ENCODE measurements around the gene PDZD7. TPM values are rescaled to one million over a fixed set of nuclear protein-coding genes. Genes with fewer than 3 reads are reported as not detected.

PDZD7 gene
- total and polyA plus RNA-seq, 5 donors, result 0.33 to 0.94 (median 0.76) TPM

DNA sequence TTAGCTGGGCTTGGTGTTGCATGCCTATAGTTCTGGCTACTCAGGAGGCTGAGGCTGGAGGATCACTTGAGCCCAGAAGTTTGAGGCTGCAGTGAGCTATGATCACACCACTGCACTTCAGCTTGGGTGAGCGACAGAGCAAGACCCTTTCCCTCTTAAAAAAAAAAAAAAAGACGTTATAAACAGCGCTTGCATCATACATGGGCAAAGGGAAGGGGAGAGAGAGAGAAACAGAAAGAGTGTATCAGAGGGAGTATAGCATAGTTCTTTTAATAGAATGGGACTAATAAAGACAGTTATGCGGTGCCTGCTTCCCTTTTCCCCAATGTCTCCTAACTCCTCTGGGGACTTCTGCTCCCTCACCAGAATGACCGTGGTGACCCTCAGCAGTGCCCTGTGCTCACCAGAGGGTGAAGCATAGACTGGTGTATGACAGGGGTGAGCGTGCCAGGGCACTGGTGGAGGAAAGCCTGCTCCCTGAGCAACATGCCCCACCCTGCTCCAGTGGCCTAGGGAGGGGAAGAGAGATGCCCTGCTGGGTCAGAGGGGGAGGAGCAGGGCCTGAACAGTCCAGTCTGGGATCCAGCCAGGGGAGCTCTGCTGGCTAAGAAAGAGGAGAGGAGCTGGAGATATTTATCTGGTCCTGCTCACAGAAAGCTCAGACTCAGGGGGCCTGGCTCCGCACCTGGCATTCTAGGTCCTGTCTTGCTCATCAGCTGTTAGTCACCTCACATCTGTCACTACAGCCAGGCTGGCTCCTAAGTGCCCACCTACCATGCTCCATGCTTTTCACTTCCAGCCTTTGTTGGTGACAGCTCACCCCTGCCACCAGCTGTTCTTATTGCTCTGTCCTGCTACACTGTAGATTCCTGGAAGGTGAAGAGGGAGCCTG is 2.2 kb downstream of the PDZD7 start:
- peaks cover 2% of the 10 kb centered on the region for H3K4me1 ChIP-seq (ENCODE audit: control insufficient read depth, insufficient read depth, low read length)
- no peak for ATAC-seq
- no peaks in the 10 kb centered on the region for H3K9me3 ChIP-seq (ENCODE audit: control insufficient read depth, low read length)
- intact Hi-C loops (cut with DNase I), result no loop called here
- H3K27ac ChIP-seq (ENCODE audit: low read length), result no peak overlapping the region
- no peaks in the 10 kb centered on the region for H3K27me3 ChIP-seq (ENCODE audit: control insufficient read depth, insufficient read depth)
- H3K4me3 ChIP-seq (ENCODE audit: low read length), result no peak overlapping the region
- DNase-seq, result no peak
- WGBS, result 70% methylated on average over 7 of the region's 7 CpGs

DNA sequence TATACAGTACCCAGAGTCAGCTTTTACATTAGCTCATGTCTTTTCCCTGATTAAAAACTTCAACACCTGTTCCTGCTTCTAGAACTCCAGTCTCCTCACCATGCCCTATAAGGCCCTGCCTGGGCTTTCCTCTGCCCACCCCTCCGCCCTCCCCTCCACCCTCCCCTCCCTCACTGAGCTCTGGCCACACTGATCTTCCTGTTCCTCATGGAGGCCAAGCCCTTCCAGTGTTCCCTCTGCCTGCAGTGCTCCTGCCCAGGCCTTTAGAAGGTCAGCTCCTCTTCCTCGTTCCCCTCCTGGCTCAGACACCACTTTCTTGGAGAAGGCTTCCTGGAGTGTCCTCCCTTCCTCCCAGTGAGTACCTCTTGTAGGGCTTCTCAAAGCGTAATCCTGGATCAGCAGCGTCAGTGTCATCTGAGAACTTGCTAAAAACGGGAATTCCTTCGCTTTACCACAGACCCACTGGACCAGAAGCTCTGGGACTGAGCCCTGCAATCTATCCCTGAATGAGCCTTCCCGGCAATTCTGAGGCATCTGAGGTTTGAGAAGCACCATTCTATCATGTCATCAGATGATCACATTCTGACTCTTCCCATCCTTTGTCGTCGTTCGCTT is 3.7 kb downstream of the PDZD7 start:
- 72% methylated on average over 10 of the region's 10 CpGs for whole genome bisulfite sequencing
- no peaks in the 10 kb centered on the region for H3K9me3 ChIP-seq (ENCODE audit: control insufficient read depth, low read length)
- no peak overlapping the region for H3K27ac ChIP-seq (ENCODE audit: low read length)
- no peak for ATAC-seq
- no peak overlapping the region for H3K4me3 ChIP-seq (ENCODE audit: low read length)
- H3K4me1 ChIP-seq (ENCODE audit: control insufficient read depth, insufficient read depth, low read length), result no peaks in the 10 kb centered on the region
- H3K27me3 ChIP-seq (ENCODE audit: control insufficient read depth, insufficient read depth), result no peaks in the 10 kb centered on the region
- no peak for DNase-seq
- intact Hi-C loops (cut with DNase I), result no loop called here

DNA sequence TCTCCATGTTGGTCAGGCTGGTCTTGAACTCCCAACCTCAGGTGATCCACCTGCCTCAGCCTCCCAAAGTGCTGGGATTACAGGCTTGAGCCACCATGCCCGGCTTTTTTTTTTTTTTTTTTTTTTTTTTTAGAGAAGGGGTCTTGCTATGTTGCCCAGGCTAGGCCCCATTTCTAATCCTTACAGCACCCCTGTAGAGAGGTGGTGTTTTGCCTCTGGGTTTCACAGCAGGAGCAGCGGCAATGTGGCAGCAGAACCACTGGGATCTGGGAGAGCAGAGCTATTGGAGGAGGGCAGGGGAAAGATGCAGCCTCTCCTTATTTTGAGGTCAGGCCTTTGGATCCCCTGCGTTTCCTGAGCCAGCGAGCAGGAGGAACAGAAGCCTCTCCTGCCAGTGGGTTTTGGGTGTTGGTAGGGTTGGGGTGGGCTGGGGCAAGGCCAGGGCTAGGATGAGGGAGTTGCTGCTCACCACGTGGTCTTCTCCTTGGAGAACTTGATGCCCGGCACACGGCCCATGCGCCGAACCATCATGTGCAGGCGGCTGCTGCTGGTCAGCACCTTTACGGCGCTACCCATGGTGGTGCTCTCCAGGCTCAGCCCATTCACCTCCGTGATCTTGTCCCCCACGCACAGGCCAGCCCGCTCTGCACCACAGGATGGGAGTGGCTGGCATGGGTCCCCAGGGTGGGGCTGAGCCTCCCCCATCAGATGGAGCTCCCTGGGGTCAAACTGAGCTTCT is 7.8 kb downstream of the PDZD7 start:
- no peaks in the 10 kb centered on the region for H3K27me3 ChIP-seq (ENCODE audit: control insufficient read depth, insufficient read depth)
- no peaks in the 10 kb centered on the region for H3K9me3 ChIP-seq (ENCODE audit: control insufficient read depth, low read length)
- intact Hi-C loops (cut with DNase I), result no loop called here
- ATAC-seq (no peak), DNase-seq (no peak)
- 92% methylated on average over 15 of the region's 15 CpGs for WGBS
- no peaks in the 10 kb centered on the region for H3K4me1 ChIP-seq (ENCODE audit: control insufficient read depth, insufficient read depth, low read length)
- H3K4me3 ChIP-seq (ENCODE audit: low read length), result no peak overlapping the region
- H3K27ac ChIP-seq (ENCODE audit: low read length), result no peak overlapping the region

DNA sequence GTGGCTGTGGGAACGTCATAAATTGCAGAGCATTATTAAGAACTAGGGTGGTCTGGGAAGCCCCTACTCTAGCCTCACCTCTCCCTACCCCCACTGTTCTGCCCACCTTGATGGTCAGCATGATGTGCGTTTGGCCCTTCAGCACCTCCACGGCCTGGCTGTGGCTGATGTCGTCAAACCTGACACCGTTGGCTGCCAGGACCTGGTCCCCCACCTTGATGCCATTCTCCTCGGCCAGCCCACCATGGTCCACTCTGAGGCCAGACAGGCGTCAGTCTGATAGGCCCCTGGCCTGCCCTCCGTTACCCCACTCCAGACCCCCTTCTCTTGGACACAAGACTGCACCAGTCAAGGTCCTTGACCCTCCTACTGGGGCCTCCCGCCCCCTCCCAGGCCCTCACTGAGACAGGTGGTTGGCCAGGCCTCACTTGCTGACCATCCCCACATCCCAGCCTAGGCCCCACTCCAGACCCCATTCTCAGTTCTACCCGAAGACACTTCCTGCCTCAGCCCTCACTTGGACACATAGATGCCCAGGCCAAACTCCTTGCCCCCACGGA is 9.2 kb downstream of the PDZD7 start:
- intact Hi-C loops (cut with DNase I), result no loop called here
- Histone ChIP-seq H3K4me1 (ENCODE audit: control insufficient read depth, insufficient read depth, low read length) (no peaks in the 10 kb centered on the region), H3K4me3 (ENCODE audit: low read length) (no peak overlapping the region), H3K27ac (ENCODE audit: low read length) (no peak overlapping the region), H3K9me3 (ENCODE audit: control insufficient read depth, low read length) (no peaks in the 10 kb centered on the region), H3K27me3 (ENCODE audit: control insufficient read depth, insufficient read depth) (no peaks in the 10 kb centered on the region)
- ATAC-seq (no peak), DNase-seq (no peak)
- 88% methylated on average over 11 of the region's 11 CpGs for WGBS

DNA sequence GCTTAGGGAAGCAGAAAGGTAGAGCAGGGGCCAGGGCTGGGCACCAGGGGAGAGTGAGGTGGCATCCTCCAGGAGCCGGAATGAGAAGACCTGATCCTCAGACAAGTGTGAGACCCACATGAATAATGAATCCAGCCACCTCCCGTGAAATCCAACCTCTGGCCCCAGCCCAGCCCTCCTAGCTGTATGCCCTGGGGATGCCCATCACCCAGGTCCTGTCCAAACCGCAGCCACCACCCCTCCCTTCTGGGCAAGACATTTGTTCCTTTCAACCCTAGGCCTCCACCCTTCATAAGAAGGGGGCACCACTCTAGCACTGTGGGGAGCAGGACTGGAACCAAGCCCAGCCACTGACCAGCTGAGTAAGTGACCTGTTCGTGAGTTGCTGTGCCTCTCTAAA is 9.7 kb downstream of the PDZD7 start:
- H3K4me3 ChIP-seq (ENCODE audit: low read length), result no peak overlapping the region
- no peaks in the 10 kb centered on the region for H3K4me1 ChIP-seq (ENCODE audit: control insufficient read depth, insufficient read depth, low read length)
- intact Hi-C loops (cut with DNase I), result no loop called here
- 82% methylated on average over 4 of the region's 4 CpGs for WGBS
- DNase-seq, result no peak
- no peak for ATAC-seq
- no peaks in the 10 kb centered on the region for H3K9me3 ChIP-seq (ENCODE audit: control insufficient read depth, low read length)
- H3K27ac ChIP-seq (ENCODE audit: low read length), result no peak overlapping the region
- no peaks in the 10 kb centered on the region for H3K27me3 ChIP-seq (ENCODE audit: control insufficient read depth, insufficient read depth)

DNA sequence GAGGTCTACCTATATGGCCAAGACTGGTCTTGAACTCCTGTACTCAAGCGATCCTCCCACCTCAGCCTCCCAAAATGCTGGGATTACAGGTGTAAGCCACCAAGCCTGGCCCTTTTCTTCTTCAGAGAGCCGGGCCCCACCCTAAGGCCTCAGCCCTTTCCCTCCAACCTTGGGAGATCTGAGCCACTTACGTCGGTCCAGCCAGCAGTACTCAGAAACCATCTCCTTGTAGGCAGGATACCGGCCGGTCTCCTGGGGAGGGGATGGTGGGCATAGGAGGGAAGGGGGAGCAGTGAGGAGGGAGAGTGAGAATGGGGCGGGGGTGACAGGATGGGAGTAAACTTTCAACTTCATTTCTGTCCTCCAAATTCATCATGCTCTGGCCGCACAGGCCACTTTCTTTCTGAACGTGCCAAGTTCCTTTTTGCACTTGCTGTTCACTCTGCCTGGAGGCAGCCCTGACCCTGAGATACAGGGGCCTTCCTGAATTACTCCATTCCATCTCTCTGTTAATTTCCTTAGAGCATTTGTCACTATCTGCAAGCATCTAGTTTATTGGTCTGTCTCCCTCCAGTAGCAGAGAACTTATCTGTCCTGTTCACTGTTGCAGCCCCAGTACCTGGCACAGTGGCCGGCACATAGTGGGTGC is 10.4 kb downstream of the PDZD7 start:
- no peak overlapping the region for H3K27ac ChIP-seq (ENCODE audit: low read length)
- no peaks in the 10 kb centered on the region for H3K27me3 ChIP-seq (ENCODE audit: control insufficient read depth, insufficient read depth)
- no peak overlapping the region for H3K4me3 ChIP-seq (ENCODE audit: low read length)
- WGBS, result 73% methylated on average over 10 of the region's 10 CpGs
- H3K9me3 ChIP-seq (ENCODE audit: control insufficient read depth, low read length), result no peaks in the 10 kb centered on the region
- ATAC-seq (no peak), DNase-seq (no peak)
- intact Hi-C loops (cut with DNase I), result no loop called here
- H3K4me1 ChIP-seq (ENCODE audit: control insufficient read depth, insufficient read depth, low read length), result no peaks in the 10 kb centered on the region

DNA sequence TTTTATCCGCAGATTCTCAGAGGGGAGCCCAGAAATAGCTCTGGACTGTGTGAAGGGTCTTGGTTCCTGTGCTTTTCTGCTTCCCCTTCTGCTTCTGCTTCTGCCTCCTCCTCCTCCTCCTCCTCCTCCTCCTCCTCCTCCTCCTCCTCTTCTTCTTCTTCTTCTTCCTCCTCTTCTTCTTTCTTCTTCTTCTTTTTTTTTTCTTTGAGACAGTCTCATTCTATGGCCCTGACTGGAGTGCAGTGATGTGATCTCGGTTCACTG is 11.6 kb downstream of the PDZD7 start:
- WGBS, result 40% methylated on average over 2 of the region's 2 CpGs
- Histone ChIP-seq H3K4me3 (ENCODE audit: low read length) (no peak overlapping the region), H3K9me3 (ENCODE audit: control insufficient read depth, low read length) (no peaks in the 10 kb centered on the region), H3K27me3 (ENCODE audit: control insufficient read depth, insufficient read depth) (no peaks in the 10 kb centered on the region), H3K4me1 (ENCODE audit: control insufficient read depth, insufficient read depth, low read length) (no peaks in the 10 kb centered on the region), H3K27ac (ENCODE audit: low read length) (no peak overlapping the region)
- DNase-seq (no peak), ATAC-seq (no peak)
- intact Hi-C loops (cut with DNase I), result no loop called here

DNA sequence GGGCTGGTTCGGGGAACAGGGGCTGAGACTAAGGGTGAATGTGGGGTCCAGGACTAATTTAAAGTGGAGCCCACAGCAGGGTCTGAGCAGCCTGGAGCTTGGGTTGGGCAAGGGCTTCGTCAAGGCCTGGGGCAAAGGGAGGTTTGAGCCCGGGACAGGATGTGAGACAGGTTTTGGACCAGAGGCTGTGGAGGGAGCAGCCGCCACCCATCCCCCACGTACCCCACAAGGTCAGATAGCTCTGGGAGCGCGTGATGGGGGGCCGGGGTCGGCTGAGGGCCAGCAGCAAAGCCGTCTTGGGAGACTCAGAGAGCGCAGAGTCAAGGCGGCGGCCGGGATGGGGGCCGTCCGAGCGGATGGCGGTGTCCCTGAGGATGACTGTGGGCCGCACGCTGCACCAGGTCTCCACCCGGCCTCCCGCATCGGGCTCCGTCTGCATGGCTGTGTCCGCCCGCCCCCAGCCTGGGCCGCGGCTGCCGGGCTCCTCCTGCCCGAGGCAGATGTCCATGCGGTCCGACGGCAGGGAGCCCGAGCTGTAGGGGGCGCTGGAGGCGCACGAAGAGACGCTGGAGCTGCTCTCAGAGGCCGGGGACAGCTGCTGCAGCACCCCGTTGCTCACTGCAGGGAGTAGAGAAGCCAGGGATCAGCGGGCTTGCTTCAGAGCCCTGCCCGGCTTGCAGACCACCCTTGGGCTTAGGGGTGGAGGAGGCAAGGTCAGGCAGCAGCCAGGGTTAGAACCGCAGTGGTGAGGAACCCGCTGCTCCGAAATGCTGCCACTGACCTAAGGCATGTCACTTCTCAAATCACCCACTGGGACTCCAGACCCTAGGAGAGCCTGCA is 12.1 kb downstream of the PDZD7 start:
- ATAC-seq, result peak; percentile 66 to 83
- 16% methylated on average over 45 of the region's 45 CpGs for WGBS
- Histone ChIP-seq H3K4me3 (ENCODE audit: low read length) (no peak overlapping the region), H3K9me3 (ENCODE audit: control insufficient read depth, low read length) (no peaks in the 10 kb centered on the region), H3K27me3 (ENCODE audit: control insufficient read depth, insufficient read depth) (no peaks in the 10 kb centered on the region), H3K27ac (ENCODE audit: low read length) (no peak overlapping the region), H3K4me1 (ENCODE audit: control insufficient read depth, insufficient read depth, low read length) (no peaks in the 10 kb centered on the region)
- peak; percentile 88 to 94 (median 94) for DNase-seq
- intact Hi-C loops (cut with DNase I), result no loop called here

DNA sequence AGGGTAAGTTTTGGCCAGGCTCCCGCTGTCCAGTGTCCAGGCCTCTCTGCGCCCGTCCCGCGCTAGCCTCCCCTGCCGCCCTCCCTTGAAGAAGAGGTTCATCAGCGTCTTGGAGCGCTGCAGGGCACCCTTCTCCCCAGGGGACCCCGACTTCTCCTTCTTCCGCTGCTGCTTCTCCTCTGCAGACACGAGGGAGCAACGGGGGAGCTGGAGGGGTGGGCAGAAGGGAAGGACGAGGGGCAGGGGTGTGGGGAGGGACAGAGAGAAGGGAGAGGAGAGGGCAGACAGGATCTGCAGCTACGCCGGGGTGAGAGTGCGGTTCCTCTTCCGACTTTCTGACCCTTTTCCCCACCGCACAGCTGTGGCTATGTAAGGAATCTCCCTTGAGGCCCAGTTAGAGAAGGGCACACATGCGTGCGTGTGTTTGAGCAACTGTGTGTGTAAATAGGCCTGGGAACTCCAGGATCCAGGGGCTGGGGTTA is 12.8 kb downstream of the PDZD7 start:
- DNase-seq (no peak), ATAC-seq (no peak)
- Histone ChIP-seq H3K27ac (ENCODE audit: low read length) (no peak overlapping the region), H3K27me3 (ENCODE audit: control insufficient read depth, insufficient read depth) (no peaks in the 10 kb centered on the region), H3K9me3 (ENCODE audit: control insufficient read depth, low read length) (no peaks in the 10 kb centered on the region), H3K4me1 (ENCODE audit: control insufficient read depth, insufficient read depth, low read length) (no peaks in the 10 kb centered on the region), H3K4me3 (ENCODE audit: low read length) (no peak overlapping the region)
- intact Hi-C loops (cut with DNase I), result no loop called here
- WGBS, result 52% methylated on average over 20 of the region's 20 CpGs

DNA sequence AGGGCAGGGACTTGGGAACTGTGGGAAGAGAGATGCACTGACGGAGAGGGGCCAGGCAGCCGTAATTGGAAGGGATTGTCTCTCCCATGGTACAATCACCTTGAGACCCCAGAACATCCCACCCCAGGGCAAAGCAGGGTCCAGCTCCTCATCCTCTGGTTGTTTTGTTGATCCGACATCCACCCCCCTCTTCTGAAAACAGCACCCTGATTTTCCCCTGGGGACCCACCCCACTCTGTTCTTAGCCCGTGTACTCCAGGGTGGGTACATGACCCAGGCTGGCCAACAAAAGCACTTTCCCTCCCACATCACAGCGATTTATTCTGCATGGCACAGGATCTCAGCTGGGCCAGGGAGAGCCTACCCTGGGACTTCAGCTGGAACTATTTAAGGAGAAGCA is 14.1 kb downstream of the PDZD7 start:
- Histone ChIP-seq H3K9me3 (ENCODE audit: control insufficient read depth, low read length) (no peaks in the 10 kb centered on the region), H3K27ac (ENCODE audit: low read length) (no peak overlapping the region), H3K27me3 (ENCODE audit: control insufficient read depth, insufficient read depth) (no peaks in the 10 kb centered on the region), H3K4me3 (ENCODE audit: low read length) (no peak overlapping the region), H3K4me1 (ENCODE audit: control insufficient read depth, insufficient read depth, low read length) (no peaks in the 10 kb centered on the region)
- intact Hi-C loops (cut with DNase I), result no loop called here
- WGBS, result 69% methylated on average over 5 of the region's 5 CpGs
- ATAC-seq, result no peak
- DNase-seq, result no peak

Measured in right cardiac atrium (tissue), 5 donors.